C4-2B (cell line): ENCODE measurements around the gene ALDH4A1.

Experiments
- H3K27ac ChIP-seq: fragments of 450-650 bp; 2 replicates; pipeline ENCODE4 v1.5.1; 2017
- CTCF ChIP-seq: fragments of 450-650 bp; conservative IDR thresholded peaks from 2 replicates; pipeline ENCODE4 v1.5.1; 2017; ENCODE audit warnings: mild to moderate bottlenecking
- ZFX ChIP-seq: fragments of 450-650 bp; IDR thresholded peaks from 2 replicates; pipeline ENCODE4 v1.6.1; 2017

The ALDH4A1 gene

DNA sequence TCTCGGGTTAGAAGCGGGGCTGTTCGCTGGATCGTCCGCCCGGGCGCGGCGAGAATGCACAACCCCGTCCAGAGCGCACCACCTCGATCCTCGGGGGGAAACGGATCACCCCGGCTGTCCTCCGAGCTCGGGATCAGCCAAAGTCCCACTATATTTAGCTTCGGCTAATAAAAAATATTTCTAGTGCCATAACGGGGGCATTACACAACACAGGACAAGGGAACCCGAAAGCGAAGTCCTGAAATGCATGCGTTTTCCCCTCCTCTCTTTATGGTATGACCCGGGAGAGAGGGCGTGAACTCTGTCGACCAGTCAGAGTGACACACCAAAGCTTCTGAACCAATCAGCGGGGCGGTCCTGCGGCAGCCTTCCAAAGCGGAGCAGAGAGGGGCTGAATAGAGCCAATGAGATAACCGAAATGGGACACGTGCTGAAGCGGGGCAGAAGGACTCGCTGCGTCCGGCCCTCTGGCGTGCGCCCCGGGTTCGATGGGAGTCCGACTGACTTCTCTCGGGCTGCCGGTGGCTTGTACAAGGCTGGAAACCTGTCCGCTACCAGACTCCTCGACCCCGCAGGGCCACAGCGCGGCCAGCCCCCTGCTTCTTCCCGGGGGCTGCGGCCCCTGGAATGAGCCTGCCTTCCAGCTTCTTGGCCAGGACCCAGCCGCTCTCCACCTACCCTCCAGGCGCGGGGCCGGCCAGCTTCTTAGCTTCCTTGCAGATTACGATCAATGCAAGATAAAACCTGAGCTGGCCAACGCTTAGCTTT is at the start of gene ALDH4A1:
ALDH4A1 (minus strand) TSS at position 33 of the 768 bp plus-strand sequence; CDS start at position 1, 32 bp downstream.
- TF ChIP-seq ZFX (no peak), CTCF (no peak)
- H3K27ac ChIP-seq, result peak within 1 kb of the TSS; percentile 82

DNA sequence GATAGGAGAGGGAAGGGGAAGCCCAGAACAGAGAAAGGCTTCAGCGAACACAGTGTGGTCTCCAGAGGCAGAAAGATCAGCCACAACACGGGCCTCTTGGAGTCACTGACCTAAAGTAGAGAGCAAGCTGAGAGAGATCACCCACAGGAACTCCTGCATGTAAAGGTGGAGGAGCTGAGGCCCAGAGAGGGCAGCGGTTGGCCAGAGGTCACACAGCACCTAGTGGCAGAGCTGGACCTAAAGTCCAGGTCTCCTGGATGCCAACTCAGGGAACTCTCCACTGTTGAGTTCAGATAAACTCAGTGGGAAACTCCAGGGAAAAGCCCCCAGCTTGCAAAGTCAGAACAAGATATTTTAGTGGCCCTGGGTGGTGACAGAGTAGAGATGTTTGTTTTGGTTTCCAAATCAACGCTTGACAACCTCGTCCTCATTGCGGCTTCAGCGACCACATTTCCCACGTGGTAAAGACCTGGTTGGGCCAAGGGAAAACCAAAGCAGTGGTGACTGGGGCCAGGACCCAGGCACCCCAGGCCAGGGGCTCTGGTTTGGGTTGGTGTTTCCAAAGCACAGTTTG is 49.5 kb upstream of the ALDH4A1 start:
- H3K27ac ChIP-seq, result no peak overlapping the region
- TF ChIP-seq ZFX (no peak), CTCF (no peak)

GRCh38 chr1:18951416-18951815 is 49.1 kb upstream of the ALDH4A1 start:
- no peak for TF ChIP-seq CTCF
- TF ChIP-seq ZFX, result no peak
- no peak overlapping the region for H3K27ac ChIP-seq

DNA sequence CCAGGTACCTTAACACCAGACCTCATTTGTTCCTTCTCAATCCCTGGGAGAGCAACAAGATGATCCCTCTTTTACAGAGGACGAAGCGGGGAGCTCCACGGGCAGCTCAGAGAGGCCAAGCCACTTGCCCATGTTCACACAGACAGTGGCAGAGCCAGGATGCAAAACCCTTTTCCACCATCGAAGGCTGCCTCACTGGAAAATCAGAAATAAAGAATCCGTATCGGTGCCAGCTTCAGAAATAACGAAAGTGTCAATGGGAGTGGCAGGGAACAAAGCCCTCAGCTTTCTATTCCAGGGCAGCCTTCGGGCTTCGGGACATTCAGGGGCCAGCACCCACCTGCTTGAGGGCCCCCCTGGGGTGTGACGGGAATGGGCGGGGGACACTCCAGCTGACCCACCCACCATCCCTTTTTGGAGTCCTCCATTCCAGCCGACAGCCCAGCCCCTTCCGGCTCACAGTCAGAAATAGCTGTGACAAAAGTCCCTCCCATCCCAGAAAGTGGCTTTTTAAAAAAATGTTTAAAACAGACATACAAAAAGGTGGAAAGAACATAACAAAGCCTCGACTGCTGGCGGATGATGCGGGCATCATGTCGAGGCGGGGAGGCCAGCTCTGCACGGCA is 48.2 kb upstream of the ALDH4A1 start:
- TF ChIP-seq ZFX (no peak), CTCF (no peak)
- H3K27ac ChIP-seq, result no peak overlapping the region

DNA sequence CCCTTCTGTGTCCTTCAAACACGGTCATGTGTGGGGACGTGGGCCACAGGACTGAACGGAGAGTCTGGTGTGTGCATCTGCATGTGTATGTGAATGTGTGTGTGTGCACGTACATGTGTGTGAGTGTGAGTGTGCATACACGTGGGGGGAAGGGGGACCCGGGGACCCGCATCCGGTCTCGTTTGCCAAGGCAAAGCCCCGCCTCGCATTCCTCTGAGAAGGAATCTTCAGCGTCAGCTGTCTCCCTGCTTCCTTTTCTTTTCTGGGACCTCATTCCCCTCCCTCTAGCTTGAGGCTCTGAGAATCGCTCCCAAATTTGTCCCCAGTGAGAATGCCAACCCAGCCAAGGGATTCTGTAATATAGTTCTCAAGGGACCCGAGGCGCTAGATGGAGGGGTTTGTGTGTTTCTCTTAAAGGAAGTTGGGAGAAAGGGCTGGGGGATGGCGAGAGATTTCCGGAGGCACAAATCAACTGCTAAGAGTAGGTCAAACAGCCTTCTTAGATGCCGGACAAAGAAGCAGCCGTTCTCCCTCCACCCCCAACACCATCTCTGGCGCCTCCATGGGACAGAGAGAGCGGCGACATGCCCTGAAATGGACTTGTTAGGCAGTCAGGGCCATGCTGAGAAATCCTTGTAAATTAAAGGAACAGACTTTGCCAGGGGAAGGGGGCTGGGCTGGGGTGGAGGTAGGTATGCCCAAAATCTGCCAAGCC is 47.5 kb upstream of the ALDH4A1 start:
- TF ChIP-seq ZFX, result no peak
- no peak for TF ChIP-seq CTCF
- H3K27ac ChIP-seq, result no peak overlapping the region

GRCh38 chr1:18948913-18949685 is 46.7 kb upstream of the ALDH4A1 start:
- TF ChIP-seq ZFX (no peak), CTCF (no peak)
- no peak overlapping the region for H3K27ac ChIP-seq
